ENCODE data around the gene LYPLAL1.

The LYPLAL1 gene

DNA sequence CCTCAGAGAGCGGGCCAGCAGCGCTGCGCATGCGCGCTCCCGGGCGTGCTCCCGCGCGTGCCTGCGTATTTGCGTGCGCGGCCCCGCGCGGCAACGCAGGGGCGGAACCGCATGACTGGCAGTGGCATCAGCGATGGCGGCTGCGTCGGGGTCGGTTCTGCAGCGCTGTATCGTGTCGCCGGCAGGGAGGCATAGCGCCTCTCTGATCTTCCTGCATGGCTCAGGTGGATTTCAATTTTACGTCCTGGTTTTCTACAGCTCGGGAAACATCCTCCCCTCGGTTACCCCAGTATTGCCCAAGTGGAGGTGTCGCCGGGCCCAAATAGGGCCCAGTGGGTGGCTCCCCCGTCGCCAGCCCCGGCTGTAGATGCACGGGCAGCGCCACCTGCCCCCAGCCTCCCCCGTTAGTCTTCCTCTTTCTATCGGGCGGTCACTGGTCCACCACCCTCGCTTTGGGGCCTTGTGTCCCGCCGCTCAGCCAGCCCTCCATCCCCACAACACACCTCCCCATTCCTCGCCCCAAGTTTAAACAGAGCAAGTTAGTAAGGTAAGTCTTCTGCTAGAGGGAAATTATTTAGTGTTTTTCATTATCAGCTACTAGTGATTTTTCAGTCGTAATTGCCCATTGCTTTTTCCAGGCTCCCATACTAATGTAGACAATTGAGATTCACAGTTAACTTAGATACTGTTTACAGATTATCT lies at the start of gene LYPLAL1:
Gene LYPLAL1, plus strand, starts transcription at position 121 of the 702 bp plus-strand sequence. Its CDS starts 13 bp downstream, at position 134.
- Histone ChIP-seq H3K27ac (ENCODE audit: low read depth, low read length) (peak within 1 kb of the TSS; percentile 59), H3K4me2 (ENCODE audit: low read length) (peak within 1 kb of the TSS; percentile 74), H3K4me3 (ENCODE audit: low read length) (peak within 1 kb of the TSS; percentile 83), H3K4me1 (ENCODE audit: control insufficient read depth, low read length) (peaks cover 79% of the 10 kb centered on the region), H3K9me2 (replicated peaks; ENCODE audit: control insufficient read depth, low read length) (no peaks in the 10 kb centered on the region), H3K27me3 (ENCODE audit: control insufficient read depth, low read length) (no peaks in the 10 kb centered on the region), H3K36me3 (ENCODE audit: control insufficient read depth, low read length) (peaks cover 37% of the 10 kb centered on the region), H3K9me3 (ENCODE audit: control insufficient read depth, insufficient read depth, low read length) (no peaks in the 10 kb centered on the region), H3F3A (ENCODE audit: control insufficient read depth, insufficient read depth) (no peaks in the 10 kb centered on the region), H4K20me1 (ENCODE audit: control insufficient read depth, insufficient read depth, low read depth, low read length) (no peaks in the 10 kb centered on the region), H3K79me2 (ENCODE audit: control insufficient read depth, low read length) (peaks cover 50% of the 10 kb centered on the region)
- TF ChIP-seq EZH2phosphoT487 (IDR thresholded peaks at IDR 0.05; ENCODE audit: borderline replicate concordance, low read length): no peak
- TF ChIP-seq, protein P1, sequence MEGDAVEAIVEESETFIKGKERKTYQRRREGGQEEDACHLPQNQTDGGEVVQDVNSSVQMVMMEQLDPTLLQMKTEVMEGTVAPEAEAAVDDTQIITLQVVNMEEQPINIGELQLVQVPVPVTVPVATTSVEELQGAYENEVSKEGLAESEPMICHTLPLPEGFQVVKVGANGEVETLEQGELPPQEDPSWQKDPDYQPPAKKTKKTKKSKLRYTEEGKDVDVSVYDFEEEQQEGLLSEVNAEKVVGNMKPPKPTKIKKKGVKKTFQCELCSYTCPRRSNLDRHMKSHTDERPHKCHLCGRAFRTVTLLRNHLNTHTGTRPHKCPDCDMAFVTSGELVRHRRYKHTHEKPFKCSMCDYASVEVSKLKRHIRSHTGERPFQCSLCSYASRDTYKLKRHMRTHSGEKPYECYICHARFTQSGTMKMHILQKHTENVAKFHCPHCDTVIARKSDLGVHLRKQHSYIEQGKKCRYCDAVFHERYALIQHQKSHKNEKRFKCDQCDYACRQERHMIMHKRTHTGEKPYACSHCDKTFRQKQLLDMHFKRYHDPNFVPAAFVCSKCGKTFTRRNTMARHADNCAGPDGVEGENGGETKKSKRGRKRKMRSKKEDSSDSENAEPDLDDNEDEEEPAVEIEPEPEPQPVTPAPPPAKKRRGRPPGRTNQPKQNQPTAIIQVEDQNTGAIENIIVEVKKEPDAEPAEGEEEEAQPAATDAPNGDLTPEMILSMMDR (IDR thresholded peaks at IDR 0.05; ENCODE audit: low read depth, low read length, poor library complexity, severe bottlenecking): peak; percentile 36

DNA sequence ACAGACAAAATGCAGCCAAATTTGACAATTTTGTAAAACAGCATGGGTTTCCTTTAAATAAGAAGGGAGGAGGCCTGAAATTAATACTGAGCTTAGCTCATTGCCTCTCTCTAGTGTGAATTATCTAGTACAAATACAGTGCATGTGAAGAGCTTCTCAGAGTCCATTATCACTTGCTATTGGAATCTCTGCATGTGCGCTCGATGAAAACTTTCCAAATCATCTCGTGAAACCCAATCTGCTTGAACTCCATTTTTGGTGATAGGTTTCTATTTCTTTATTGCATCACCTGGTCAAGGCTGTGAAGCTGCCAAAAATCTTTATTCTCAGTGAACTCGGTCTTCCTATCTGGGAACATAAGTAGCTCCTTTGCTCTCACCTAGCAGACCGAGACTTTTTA lies 49.5 kb upstream of the LYPLAL1 start:
- H3K27ac ChIP-seq (ENCODE audit: low read depth, low read length): no peak overlapping the region
- H3K27me3 ChIP-seq (ENCODE audit: control insufficient read depth, low read length): no peaks in the 10 kb centered on the region
- no peaks in the 10 kb centered on the region for H3K36me3 ChIP-seq (ENCODE audit: control insufficient read depth, low read length)

DNA sequence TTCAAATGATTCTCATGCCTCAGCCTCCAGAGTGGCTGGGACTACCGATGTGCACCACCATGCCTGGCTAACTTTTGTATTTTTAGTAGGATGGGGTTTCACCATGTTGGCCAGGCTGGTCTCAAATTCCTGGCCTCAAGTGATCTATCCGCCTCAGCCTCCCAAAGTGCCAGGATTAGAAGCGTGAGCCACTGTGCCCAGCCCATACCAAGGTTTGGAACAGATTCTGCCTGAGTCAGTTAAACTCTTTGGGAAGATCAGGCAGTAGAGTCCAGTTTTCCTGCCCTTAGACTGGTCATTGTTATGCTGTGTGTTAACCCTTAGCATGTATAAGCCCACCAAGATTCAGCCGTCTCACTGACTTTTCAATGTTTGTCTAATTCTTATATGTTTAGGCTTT lies 48.3 kb upstream of the LYPLAL1 start:
- H3K4me3 ChIP-seq (ENCODE audit: low read length): no peak overlapping the region
- no peaks in the 10 kb centered on the region for H3K79me2 ChIP-seq (ENCODE audit: control insufficient read depth, low read length)
- H3K27ac ChIP-seq (ENCODE audit: low read depth, low read length): no peak overlapping the region
- H3K4me1 ChIP-seq (ENCODE audit: control insufficient read depth, low read length): no peaks in the 10 kb centered on the region
- H3K9me3 ChIP-seq (ENCODE audit: control insufficient read depth, insufficient read depth, low read length): no peaks in the 10 kb centered on the region
- no peaks in the 10 kb centered on the region for H3F3A ChIP-seq (ENCODE audit: control insufficient read depth, insufficient read depth)
- H4K20me1 ChIP-seq (ENCODE audit: control insufficient read depth, insufficient read depth, low read depth, low read length): no peaks in the 10 kb centered on the region
- no peaks in the 10 kb centered on the region for H3K9me2 ChIP-seq (replicated peaks; ENCODE audit: control insufficient read depth, low read length)
- no peaks in the 10 kb centered on the region for H3K36me3 ChIP-seq (ENCODE audit: control insufficient read depth, low read length)
- TF ChIP-seq EZH2phosphoT487 (IDR thresholded peaks at IDR 0.05; ENCODE audit: borderline replicate concordance, low read length): no peak
- TF ChIP-seq, protein P1 (IDR thresholded peaks at IDR 0.05; ENCODE audit: low read depth, low read length, poor library complexity, severe bottlenecking): no peak
- no peaks in the 10 kb centered on the region for H3K27me3 ChIP-seq (ENCODE audit: control insufficient read depth, low read length)
- H3K4me2 ChIP-seq (ENCODE audit: low read length): no peak overlapping the region

More for the DNA sequence above, 49.5 kb upstream of the LYPLAL1 start:
- Histone ChIP-seq H4K20me1 (ENCODE audit: control insufficient read depth, insufficient read depth, low read depth, low read length) (no peaks in the 10 kb centered on the region), H3F3A (ENCODE audit: control insufficient read depth, insufficient read depth) (no peaks in the 10 kb centered on the region), H3K9me3 (ENCODE audit: control insufficient read depth, insufficient read depth, low read length) (no peaks in the 10 kb centered on the region), H3K4me1 (ENCODE audit: control insufficient read depth, low read length) (no peaks in the 10 kb centered on the region), H3K9me2 (replicated peaks; ENCODE audit: control insufficient read depth, low read length) (no peaks in the 10 kb centered on the region), H3K4me3 (ENCODE audit: low read length) (no peak overlapping the region), H3K4me2 (ENCODE audit: low read length) (no peak overlapping the region), H3K79me2 (ENCODE audit: control insufficient read depth, low read length) (no peaks in the 10 kb centered on the region)
- TF ChIP-seq EZH2phosphoT487 (IDR thresholded peaks at IDR 0.05; ENCODE audit: borderline replicate concordance, low read length): no peak
- TF ChIP-seq, protein P1 (IDR thresholded peaks at IDR 0.05; ENCODE audit: low read depth, low read length, poor library complexity, severe bottlenecking): no peak
